CD8-positive, alpha-beta memory T cell (primary cell): ENCODE data around the gene TMEM181. TPM values are rescaled to one million over a fixed set of nuclear protein-coding genes. Genes with fewer than 3 reads are reported as not detected.

Experiments
- CTCF ChIA-PET: fragments of 350-600 bp; sonication (Branson Sonifier 250); formaldehyde crosslinking; loops from one replicate; lab custom pipeline; 2021; ENCODE audit warnings: antibody characterized with exemption; lab: Charles Lee
- POLR2A ChIA-PET: fragments of 350-600 bp; sonication (Branson Sonifier 250); formaldehyde crosslinking; loops from one replicate; lab custom pipeline; 2021; ENCODE audit warnings: antibody characterized with exemption; lab: Charles Lee
- DNase-seq, 5 donors: peaks; one replicate each; pipeline versions ENCODE4 v3.0.0 to v3.0.0-alpha.2; 2020 to 2022; ENCODE audit warnings: mixed read lengths in 1 of 5
- H3K27ac ChIP-seq: one replicate; pipeline ENCODE4 v1.7.0; 2013; ENCODE audit warnings: low read depth, mild to moderate bottlenecking, low read length, moderate library complexity
- H3K27me3 ChIP-seq: 2 replicates; pipeline ENCODE4 v1.7.0; 2013; ENCODE audit warnings: low read length, mild to moderate bottlenecking; ENCODE audit not compliant: insufficient read depth, poor library complexity, severe bottlenecking
- H3K36me3 ChIP-seq: 2 replicates; pipeline ENCODE4 v1.7.0; 2013; ENCODE audit warnings: mild to moderate bottlenecking, low read length, moderate library complexity; ENCODE audit not compliant: insufficient read depth
- H3K4me1 ChIP-seq: 2 replicates; pipeline ENCODE4 v1.7.0; 2013; ENCODE audit warnings: mild to moderate bottlenecking, low read length, moderate library complexity; ENCODE audit not compliant: insufficient read depth
- H3K4me3 ChIP-seq: 2 replicates; pipeline ENCODE4 v1.7.0; 2013; ENCODE audit warnings: mild to moderate bottlenecking, low read length
- H3K9me3 ChIP-seq: 2 replicates; pipeline ENCODE4 v1.7.0; 2013; ENCODE audit warnings: mild to moderate bottlenecking, low read length
- H3K27ac Mint-ChIP-seq, 8 donors: one replicate each; pipeline ENCODE4 v1.8.0; 2020 to 2021; ENCODE audit warnings: mixed read lengths in 8 of 8, mild to moderate bottlenecking in 6 of 8, inconsistent platforms in 3 of 8, moderate library complexity in 3 of 8
- H3K27me3 Mint-ChIP-seq, 2 donors: one replicate each; pipeline ENCODE4 v1.8.0; 2020 to 2021; ENCODE audit warnings: mixed read lengths in 2 of 2, mild to moderate bottlenecking in 1 of 2, moderate library complexity in 1 of 2
- H3K36me3 Mint-ChIP-seq, 3 donors: one replicate each; pipeline ENCODE4 v1.8.0; 2020 to 2021; ENCODE audit warnings: mixed read lengths in 3 of 3, inconsistent platforms in 1 of 3, mild to moderate bottlenecking in 1 of 3
- H3K4me1 Mint-ChIP-seq, 3 donors: one replicate each; pipeline ENCODE4 v1.8.0; 2020 to 2021; ENCODE audit warnings: mixed read lengths in 3 of 3, inconsistent platforms in 1 of 3, mild to moderate bottlenecking in 1 of 3
- H3K4me3 Mint-ChIP-seq, 7 donors: one replicate each; pipeline ENCODE4 v1.8.0; 2020 to 2021; ENCODE audit warnings: mixed read lengths in 7 of 7, mild to moderate bottlenecking in 6 of 7, moderate library complexity in 4 of 7, inconsistent platforms in 2 of 7
- H3K9me3 Mint-ChIP-seq, 5 donors: one replicate each; pipeline ENCODE4 v1.8.0; 2020 to 2022; ENCODE audit warnings: mixed read lengths in 5 of 5, mild to moderate bottlenecking in 3 of 5, moderate library complexity in 2 of 5, inconsistent platforms in 1 of 5
- polyA plus RNA-seq: library from polyadenylated mRNA; unstranded; fragments of 300-500 nt; fragmentation: Illumina TruSeq; gene quantifications from one replicate; pipeline ENCODE4 v1.2.3, GENCODE V29; 2021
- total RNA-seq, 2 experiments: library from RNA; stranded (reverse); gene quantifications; one replicate each; pipeline ENCODE4 v1.2.3, GENCODE V29; 2021

Gene TMEM181
- total and polyA plus RNA-seq, 3 experiments from 2014 or later = 11.2 to 16.6 (median 16.0) TPM

- H3K4me3 ChIP-seq = no peak overlapping the region
- no peaks in the 10 kb centered on the region for H3K4me1 ChIP-seq
- no peaks in the 10 kb centered on the region for H3K27me3 ChIP-seq
- ChIA-PET POLR2A (no interaction called here), CTCF (no interaction called here)
- peak overlapping the region; percentile 13 to 93 (median 86) for H3K27ac Mint-ChIP-seq
- peaks cover 37% of the 10 kb centered on the region for H3K36me3 ChIP-seq
- H3K27ac ChIP-seq = no peak overlapping the region
- no peak overlapping the region for H3K4me3 Mint-ChIP-seq
- H3K4me1 Mint-ChIP-seq = peaks cover 20 to 38% (median 23%) of the 10 kb centered on the region in 3 donors
- peaks cover 24 to 94% (median 26%) of the 10 kb centered on the region in 3 donors for H3K36me3 Mint-ChIP-seq
- DNase-seq = no peak
- no peaks in the 10 kb centered on the region for H3K27me3 Mint-ChIP-seq
- H3K9me3 ChIP-seq = no peaks in the 10 kb centered on the region
- H3K9me3 Mint-ChIP-seq = peaks cover 0 to 1% (median 0%) of the 10 kb centered on the region in 5 donors
These were observed 66.7 kb downstream of the TMEM181 start for GRCh38 chr6:158626360-158627167.

DNA sequence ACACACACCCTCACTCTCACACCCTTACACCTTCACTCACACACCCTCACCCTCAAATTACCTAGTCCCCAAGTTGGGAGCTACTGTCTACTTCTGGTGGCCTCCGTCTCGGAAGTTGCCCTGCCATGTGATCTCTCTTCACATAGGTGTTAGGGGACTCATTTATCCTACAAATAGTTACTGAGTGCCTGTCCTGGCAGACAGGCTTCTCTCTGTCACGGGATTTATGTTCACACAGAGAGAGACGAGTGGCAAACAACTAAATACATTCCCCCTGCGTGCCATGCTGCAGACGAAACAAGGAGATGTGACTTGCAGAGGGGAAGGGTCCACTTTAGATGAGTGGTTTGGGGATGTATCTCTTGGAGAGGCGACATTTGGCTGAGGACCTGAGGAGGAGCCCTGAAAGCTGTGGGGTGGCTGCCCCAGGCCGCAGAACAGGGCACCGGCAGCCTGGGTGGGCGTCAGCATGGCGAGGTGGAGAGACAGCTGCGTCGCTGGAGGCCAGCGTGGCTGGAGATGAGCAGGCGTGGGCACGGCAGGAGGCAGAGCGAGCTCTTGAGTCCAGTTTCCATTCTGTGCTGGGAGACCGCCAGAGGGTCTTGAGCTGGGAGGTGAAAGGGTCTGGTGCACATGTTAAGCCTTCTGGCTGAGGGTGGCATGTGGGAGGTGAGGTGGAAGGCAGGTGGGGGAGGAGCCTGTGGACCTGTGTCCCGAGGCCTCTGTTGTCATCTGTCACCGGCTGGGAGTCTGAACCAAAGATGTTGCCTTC lies 67.5 kb downstream of the TMEM181 start:
- CTCF ChIA-PET = no interaction called here
- Mint-ChIP-seq H3K36me3 (peaks cover 25 to 94% (median 31%) of the 10 kb centered on the region in 3 donors), H3K9me3 (peaks cover 0 to 1% (median 0%) of the 10 kb centered on the region in 5 donors), H3K4me3 (no peak overlapping the region), H3K27me3 (no peaks in the 10 kb centered on the region), H3K4me1 (peaks cover 24 to 43% (median 29%) of the 10 kb centered on the region in 3 donors), H3K27ac (peak overlapping the region; percentile 13 to 91 (median 86))
- Histone ChIP-seq H3K27me3 (no peaks in the 10 kb centered on the region), H3K9me3 (no peaks in the 10 kb centered on the region), H3K4me3 (no peak overlapping the region), H3K36me3 (peaks cover 36% of the 10 kb centered on the region), H3K27ac (no peak overlapping the region), H3K4me1 (no peaks in the 10 kb centered on the region)
- peak in 1 of 5 donors; percentile 21 for DNase-seq
- POLR2A ChIA-PET = no interaction called here

GRCh38 chr6:158627940-158628211 lies 68.0 kb downstream of the TMEM181 start:
- Mint-ChIP-seq H3K4me1 (peaks cover 23 to 43% (median 30%) of the 10 kb centered on the region in 3 donors), H3K27me3 (no peaks in the 10 kb centered on the region), H3K36me3 (peaks cover 25 to 92% (median 31%) of the 10 kb centered on the region in 3 donors), H3K9me3 (peaks cover 0 to 1% (median 0%) of the 10 kb centered on the region in 5 donors), H3K27ac (peak overlapping the region in 7 of 8 donors; percentile 13 to 91 (median 85)), H3K4me3 (no peak overlapping the region)
- peak in 1 of 5 donors; percentile 41 for DNase-seq
- POLR2A ChIA-PET = no interaction called here
- H3K4me1 ChIP-seq = no peaks in the 10 kb centered on the region
- no peaks in the 10 kb centered on the region for H3K27me3 ChIP-seq
- H3K9me3 ChIP-seq = no peaks in the 10 kb centered on the region
- H3K36me3 ChIP-seq = peaks cover 32% of the 10 kb centered on the region
- CTCF ChIA-PET = interaction anchor here (0.9 kb wide), 1 partner anchor 13 kb away, joined by 3 read pairs; no protein-coding TSS in a partner anchor
- no peak overlapping the region for H3K4me3 ChIP-seq
- no peak overlapping the region for H3K27ac ChIP-seq

- no peak overlapping the region for H3K4me3 Mint-ChIP-seq
- H3K27ac ChIP-seq = no peak overlapping the region
- ChIA-PET CTCF (interaction anchor here (0.8 to 1.0 kb wide), 4 partner anchors 12 to 69 kb away, joined by 3 to 5 read pairs (median 3); no protein-coding TSS in a partner anchor), POLR2A (no interaction called here)
- no peaks in the 10 kb centered on the region for H3K4me1 ChIP-seq
- H3K27me3 ChIP-seq = no peaks in the 10 kb centered on the region
- no peak overlapping the region for H3K4me3 ChIP-seq
- H3K36me3 Mint-ChIP-seq = peaks cover 25 to 91% (median 32%) of the 10 kb centered on the region in 3 donors
- peaks cover 0 to 1% (median 0%) of the 10 kb centered on the region in 5 donors for H3K9me3 Mint-ChIP-seq
- peak in 1 of 5 donors; percentile 34 for DNase-seq
- H3K9me3 ChIP-seq = no peaks in the 10 kb centered on the region
- H3K27me3 Mint-ChIP-seq = no peaks in the 10 kb centered on the region
- peak overlapping the region in 1 of 8 donors; percentile 83 for H3K27ac Mint-ChIP-seq
- H3K36me3 ChIP-seq = peaks cover 32% of the 10 kb centered on the region
- peaks cover 23 to 45% (median 30%) of the 10 kb centered on the region in 3 donors for H3K4me1 Mint-ChIP-seq
These were observed 68.7 kb downstream of the TMEM181 start for GRCh38 chr6:158628542-158628941.

DNA sequence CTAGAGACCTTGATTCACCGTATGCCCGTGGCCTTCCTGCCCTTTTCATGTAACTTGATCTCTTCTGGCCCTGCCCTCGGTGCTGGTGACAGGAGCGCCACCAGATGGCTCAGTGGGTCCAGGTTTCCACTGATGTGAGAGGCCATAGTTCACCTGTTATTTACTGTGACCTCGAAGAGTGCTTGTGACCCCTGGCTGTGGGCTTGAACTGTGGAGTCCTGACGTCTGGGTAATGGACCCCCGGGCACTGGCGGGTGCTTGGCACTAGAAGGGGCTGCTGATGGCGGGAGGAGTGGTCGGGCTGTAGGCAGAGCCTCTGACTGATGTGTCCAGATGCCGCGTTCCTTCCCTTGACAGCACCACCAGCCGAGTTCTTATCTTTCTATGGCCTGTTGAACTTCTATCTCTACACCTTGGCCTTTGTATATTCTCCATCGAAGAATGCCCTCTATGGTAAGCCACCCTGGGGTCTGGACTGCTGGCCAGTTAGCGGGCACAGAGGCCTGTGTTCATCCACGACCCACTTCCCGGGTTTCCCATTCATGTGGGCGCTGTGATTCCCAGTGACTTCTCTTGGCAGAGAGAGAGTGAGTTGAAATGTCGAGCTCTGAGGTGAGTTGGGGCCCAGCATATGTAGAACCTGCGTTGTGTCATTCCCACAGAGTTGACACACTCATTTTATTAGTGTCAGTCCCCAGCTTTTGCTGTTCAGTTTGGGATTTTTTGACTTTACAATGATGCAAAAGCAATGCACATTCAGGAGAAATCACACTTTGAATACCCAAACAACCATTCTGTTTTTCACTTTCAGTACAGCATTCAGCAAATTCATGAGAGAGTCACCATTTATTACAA lies 69.7 kb downstream of the TMEM181 start:
- Histone ChIP-seq H3K4me1 (peaks cover 4% of the 10 kb centered on the region), H3K27me3 (no peaks in the 10 kb centered on the region), H3K4me3 (no peak overlapping the region), H3K36me3 (peaks cover 32% of the 10 kb centered on the region), H3K9me3 (no peaks in the 10 kb centered on the region), H3K27ac (no peak overlapping the region)
- H3K4me3 Mint-ChIP-seq = peak overlapping the region in 1 of 7 donors; percentile 70
- peaks cover 0 to 1% (median 0%) of the 10 kb centered on the region in 5 donors for H3K9me3 Mint-ChIP-seq
- no peaks in the 10 kb centered on the region for H3K27me3 Mint-ChIP-seq
- ChIA-PET POLR2A (no interaction called here), CTCF (interaction anchor here (0.8 to 2.5 kb wide), 8 partner anchors 14 to 68 kb away, joined by 3 to 11 read pairs (median 3); no protein-coding TSS in a partner anchor)
- peaks cover 25 to 81% (median 32%) of the 10 kb centered on the region in 3 donors for H3K36me3 Mint-ChIP-seq
- H3K27ac Mint-ChIP-seq = peak overlapping the region; percentile 22 to 94 (median 71)
- peaks cover 28 to 52% (median 37%) of the 10 kb centered on the region in 3 donors for H3K4me1 Mint-ChIP-seq
- DNase-seq = peak in 2 of 5 donors; percentile 39 to 55

- peak in 1 of 5 donors; percentile 36 for DNase-seq
- Histone ChIP-seq H3K27ac (no peak overlapping the region), H3K4me3 (no peak overlapping the region), H3K27me3 (no peaks in the 10 kb centered on the region), H3K4me1 (peaks cover 16% of the 10 kb centered on the region), H3K9me3 (no peaks in the 10 kb centered on the region), H3K36me3 (peaks cover 27% of the 10 kb centered on the region)
- Mint-ChIP-seq H3K27ac (peak overlapping the region; percentile 44 to 96 (median 86)), H3K9me3 (peaks cover 0 to 1% (median 0%) of the 10 kb centered on the region in 5 donors), H3K27me3 (no peaks in the 10 kb centered on the region), H3K4me1 (peaks cover 39 to 67% (median 48%) of the 10 kb centered on the region in 3 donors), H3K36me3 (peaks cover 16 to 78% (median 32%) of the 10 kb centered on the region in 3 donors), H3K4me3 (no peak overlapping the region)
- CTCF ChIA-PET = interaction anchor here (0.6 to 2.5 kb wide), 5 partner anchors 10 to 469 kb away, joined by 3 to 11 read pairs (median 4); no protein-coding TSS in a partner anchor
- POLR2A ChIA-PET = interaction anchor here (1.0 kb wide), 1 partner anchor 10 kb away, joined by 4 read pairs; no protein-coding TSS in a partner anchor
These were observed 71.2 kb downstream of the TMEM181 start for GRCh38 chr6:158630938-158631616.
